WTC11 (cell line): ENCODE measurements around the gene SENP1. TPM values are rescaled to one million over a fixed set of nuclear protein-coding genes. Genes with fewer than 3 reads are reported as not detected.

Experiments used
- ATAC-seq: fragments of 200-7000 bp; cut with Tn5 transposase; 2 replicates; pipeline ENCODE4 v1.10.0; 2021; ENCODE audit warnings: mild to moderate bottlenecking, moderate library complexity
- CTCF ChIA-PET: fragments of 300-600 bp; sonication (Branson Sonifier 250); formaldehyde crosslinking; loops from one replicate; lab custom pipeline; 2021; ENCODE audit warnings: antibody characterized with exemption; lab: Charles Lee
- POLR2A ChIA-PET: fragments of 350-600 bp; sonication (Branson Sonifier 250); formaldehyde crosslinking; loops from one replicate; lab custom pipeline; 2021; ENCODE audit warnings: antibody characterized with exemption; lab: Charles Lee
- DNase-seq: peaks from one replicate; pipeline ENCODE4 v3.0.0; 2021; ENCODE audit warnings: low spot score
- H3K27ac Mint-ChIP-seq: 2 replicates; pipeline ENCODE4 v1.8.0; 2021; ENCODE audit warnings: mixed read lengths
- H3K27me3 Mint-ChIP-seq: 2 replicates; pipeline ENCODE4 v1.8.0; 2021; ENCODE audit warnings: low read depth, mild to moderate bottlenecking, moderate library complexity, mixed read lengths
- H3K36me3 Mint-ChIP-seq: 2 replicates; pipeline ENCODE4 v1.8.0; 2021; ENCODE audit warnings: mixed read lengths
- H3K4me1 Mint-ChIP-seq: 2 replicates; pipeline ENCODE4 v1.8.0; 2022; ENCODE audit warnings: mixed read lengths
- H3K4me3 Mint-ChIP-seq: 2 replicates; pipeline ENCODE4 v1.8.0; 2021; ENCODE audit warnings: mild to moderate bottlenecking, moderate library complexity, mixed read lengths
- H3K9me3 Mint-ChIP-seq: 2 replicates; pipeline ENCODE4 v1.8.0; 2021; ENCODE audit warnings: mixed read lengths
- AFF4 ChIP-seq: sonication (generic); formaldehyde crosslinking; IDR thresholded peaks from 2 replicates; pipeline ENCODE4 v1.8.1; 2023; ENCODE audit warnings: mild to moderate bottlenecking, missing genetic modification reagents, borderline replicate concordance
- ARID4B ChIP-seq: sonication (generic); formaldehyde crosslinking; IDR thresholded peaks from 2 replicates; pipeline ENCODE4 v1.8.0; 2023; ENCODE audit warnings: missing genetic modification reagents, mild to moderate bottlenecking, borderline replicate concordance
- CREM ChIP-seq: sonication (generic); formaldehyde crosslinking; IDR thresholded peaks from 2 replicates; pipeline ENCODE4 v1.8.1; 2022; ENCODE audit warnings: mild to moderate bottlenecking, missing genetic modification reagents, moderate library complexity
- GTF2I ChIP-seq: fragments of 250-450 bp; sonication (Bioruptor Pico); conservative IDR thresholded peaks from 2 replicates; pipeline ENCODE4 v1.4.0; 2021; ENCODE audit warnings: mild to moderate bottlenecking
- HMGA2 ChIP-seq: fragments of 250-450 bp; sonication (Bioruptor Pico); IDR thresholded peaks from 2 replicates; pipeline ENCODE4 v1.4.0; 2021; ENCODE audit warnings: mild to moderate bottlenecking, moderate library complexity
- IRF2 ChIP-seq: sonication (generic); formaldehyde crosslinking; IDR thresholded peaks from 2 replicates; pipeline ENCODE4 v1.8.0; 2022; ENCODE audit warnings: low read depth, missing genetic modification reagents, borderline replicate concordance
- KAT7 ChIP-seq: sonication (generic); formaldehyde crosslinking; IDR thresholded peaks from 2 replicates; pipeline ENCODE4 v1.8.1; 2023; ENCODE audit warnings: missing genetic modification reagents, mild to moderate bottlenecking, borderline replicate concordance
- MAX ChIP-seq: sonication (generic); formaldehyde crosslinking; IDR thresholded peaks from 2 replicates; pipeline ENCODE4 v1.8.0; 2022; ENCODE audit warnings: mild to moderate bottlenecking, missing genetic modification reagents
- NR1H2 ChIP-seq: sonication (generic); formaldehyde crosslinking; IDR thresholded peaks from 2 replicates; pipeline ENCODE4 v1.9.0; 2021; ENCODE audit warnings: mild to moderate bottlenecking, moderate library complexity, missing genetic modification reagents
- PRDM15 ChIP-seq: sonication (generic); formaldehyde crosslinking; IDR thresholded peaks from 2 replicates; pipeline ENCODE4 v1.8.0; 2022; ENCODE audit warnings: missing genetic modification reagents
- SMAD3 ChIP-seq: sonication (generic); formaldehyde crosslinking; IDR thresholded peaks from 2 replicates; pipeline ENCODE4 v1.8.0; 2022; ENCODE audit warnings: missing genetic modification reagents, mild to moderate bottlenecking, borderline replicate concordance
- SOX15 ChIP-seq: fragments of 250-450 bp; sonication (Bioruptor Pico); IDR thresholded peaks from 2 replicates; pipeline ENCODE4 v1.9.0; 2021; ENCODE audit warnings: mild to moderate bottlenecking
- SP1 ChIP-seq: sonication (generic); formaldehyde crosslinking; conservative IDR thresholded peaks from 2 replicates; pipeline ENCODE4 v1.8.1; 2022; ENCODE audit warnings: missing genetic modification reagents
- TCF7 ChIP-seq: sonication (generic); formaldehyde crosslinking; IDR thresholded peaks from 2 replicates; pipeline ENCODE4 v1.8.0; 2022; ENCODE audit warnings: mild to moderate bottlenecking, low read depth, missing genetic modification reagents, moderate library complexity
- USF2 ChIP-seq: sonication (generic); formaldehyde crosslinking; IDR thresholded peaks from 2 replicates; pipeline ENCODE4 v1.8.1; 2023; ENCODE audit warnings: mild to moderate bottlenecking, missing genetic modification reagents, moderate library complexity
- ZBTB21 ChIP-seq: sonication (generic); formaldehyde crosslinking; IDR thresholded peaks from 2 replicates; pipeline ENCODE4 v1.8.1; 2023; ENCODE audit warnings: mild to moderate bottlenecking, missing genetic modification reagents, borderline replicate concordance
- ZNF121 ChIP-seq: sonication (generic); formaldehyde crosslinking; IDR thresholded peaks from 2 replicates; pipeline ENCODE4 v1.8.0; 2023; ENCODE audit warnings: missing genetic modification reagents
- ZNF138 ChIP-seq: sonication (generic); formaldehyde crosslinking; conservative IDR thresholded peaks from 2 replicates; pipeline ENCODE4 v1.8.1; 2022; ENCODE audit warnings: mild to moderate bottlenecking, moderate library complexity, missing genetic modification reagents
- ZNF396 ChIP-seq: fragments of 250-450 bp; sonication (Bioruptor Pico); IDR thresholded peaks from 2 replicates; pipeline ENCODE4 v1.8.0; 2021; ENCODE audit warnings: mild to moderate bottlenecking, moderate library complexity, borderline replicate concordance
- total RNA-seq: library from RNA; stranded (reverse); gene quantifications from 3 replicates; pipeline ENCODE4 v1.2.3, GENCODE V29; 2021

Gene SENP1
- total RNA-seq, 1 experiment from 2014 or later = 20.4 TPM

- TF ChIP-seq ZBTB21 (CRISPR knock-in tag) (no peak), CREM (no peak), HMGA2 (CRISPR knock-in tag) (no peak), ARID4B (no peak)
These were observed 60.6 kb downstream of the SENP1 start (continued) for GRCh38 chr12:48045061-48045846.

GRCh38 chr12:48044396-48044795 is 61.5 kb downstream of the SENP1 start:
- no peak for TF ChIP-seq USF2 (CRISPR knock-in tag)
- no peak for TF ChIP-seq SP1 (CRISPR knock-in tag)
- no peak for TF ChIP-seq TCF7 (CRISPR knock-in tag)
- no peak for TF ChIP-seq HMGA2 (CRISPR knock-in tag)
- TF ChIP-seq NR1H2 (CRISPR knock-in tag) = no peak
- TF ChIP-seq CREM = no peak
- Mint-ChIP-seq H3K27ac (no peak overlapping the region), H3K4me3 (no peak overlapping the region), H3K4me1 (peaks cover under 1% of the 10 kb centered on the region), H3K27me3 (peaks cover 7% of the 10 kb centered on the region), H3K36me3 (peaks cover 37% of the 10 kb centered on the region), H3K9me3 (no peaks in the 10 kb centered on the region)
- POLR2A ChIA-PET = no interaction called here
- CTCF ChIA-PET = no interaction called here
- ATAC-seq (no peak), DNase-seq (no peak)

- ChIA-PET POLR2A (no interaction called here), CTCF (no interaction called here)
- peaks cover 6% of the 10 kb centered on the region for H3K4me1 Mint-ChIP-seq
- H3K36me3 Mint-ChIP-seq = peaks cover 35% of the 10 kb centered on the region
- H3K9me3 Mint-ChIP-seq = no peaks in the 10 kb centered on the region
- DNase-seq (no peak), ATAC-seq (no peak)
- H3K27me3 Mint-ChIP-seq = peaks cover 13% of the 10 kb centered on the region
- H3K27ac Mint-ChIP-seq = no peak overlapping the region
- no peak overlapping the region for H3K4me3 Mint-ChIP-seq
- TF ChIP-seq MAX (CRISPR knock-in tag) = no peak
- no peak for TF ChIP-seq ZNF138 (CRISPR knock-in tag)
- TF ChIP-seq SMAD3 (CRISPR knock-in tag) = no peak
- TF ChIP-seq AFF4 (CRISPR knock-in tag) = no peak
- TF ChIP-seq GTF2I (CRISPR knock-in tag) = no peak
- no peak for TF ChIP-seq IRF2
- no peak for TF ChIP-seq KAT7 (CRISPR knock-in tag)
- no peak for TF ChIP-seq PRDM15 (CRISPR knock-in tag)
- no peak for TF ChIP-seq ZNF121
- no peak for TF ChIP-seq SOX15
- no peak for TF ChIP-seq ZNF396 (CRISPR knock-in tag)
These were observed 62.1 kb downstream of the SENP1 start for GRCh38 chr12:48043771-48044170.
